Ishikawa (cell line): ENCODE measurements around the gene FARS2.

Experiments used
- CEBPB ChIP-seq: IDR thresholded peaks from 2 replicates; pipeline ENCODE4 v1.6.1; 2012
- CREB1 ChIP-seq: IDR thresholded peaks from 2 replicates; pipeline ENCODE4 v1.6.1; 2012; ENCODE audit warnings: low read depth
- EGR1 ChIP-seq: IDR thresholded peaks from 2 replicates; pipeline ENCODE4 v1.6.1; 2012
- EP300 ChIP-seq: IDR thresholded peaks from 2 replicates; pipeline ENCODE4 v1.6.1; 2012; ENCODE audit warnings: borderline replicate concordance
- FOXM1 ChIP-seq: IDR thresholded peaks from 2 replicates; pipeline ENCODE4 v1.6.1; 2012; ENCODE audit warnings: low read depth, borderline replicate concordance
- MAX ChIP-seq: IDR thresholded peaks from 2 replicates; pipeline ENCODE4 v1.6.1; 2012
- RAD21 ChIP-seq: IDR thresholded peaks from 2 replicates; pipeline ENCODE4 v1.6.1; 2012; ENCODE audit warnings: low read depth
- REST ChIP-seq: IDR thresholded peaks from 2 replicates; pipeline ENCODE4 v1.6.1; 2012; ENCODE audit warnings: low read depth, mild to moderate bottlenecking
- TAF1 ChIP-seq: IDR thresholded peaks from 2 replicates; pipeline ENCODE4 v1.6.1; 2012; ENCODE audit warnings: low read depth, mild to moderate bottlenecking
- TCF12 ChIP-seq: IDR thresholded peaks from 2 replicates; pipeline ENCODE4 v1.6.1; 2012; ENCODE audit warnings: low read depth
- USF1 ChIP-seq: IDR thresholded peaks from 2 replicates; pipeline ENCODE4 v1.6.1; 2012
- YY1 ChIP-seq: IDR thresholded peaks from 2 replicates; pipeline ENCODE4 v1.6.1; 2012; ENCODE audit warnings: low read depth
- ZBTB7A ChIP-seq: IDR thresholded peaks from 2 replicates; pipeline ENCODE4 v1.6.1; 2012; ENCODE audit warnings: low read depth

- TF ChIP-seq EP300 (no peak), FOXM1 (no peak), TCF12 (no peak), RAD21 (no peak), ZBTB7A (no peak), REST (no peak), CREB1 (no peak), YY1 (no peak), EGR1 (no peak), CEBPB (no peak), TAF1 (no peak), USF1 (no peak), MAX (no peak)
Measured at GRCh38 chr6:5562277-5562676, 301.0 kb downstream of the FARS2 start.
